Osteoblast (primary cell): ENCODE data around the gene CXCL5. TPM values are rescaled to one million over a fixed set of nuclear protein-coding genes. Genes with fewer than 3 reads are reported as not detected.

Experiments
- DNase-seq: peaks from one replicate; pipeline ENCODE4 v3.0.0; 2011; ENCODE audit warnings: low spot score, mixed read lengths; ENCODE audit not compliant: insufficient read length; ENCODE audit errors: missing footprints
- H2AFZ ChIP-seq: 2 replicates; pipeline ENCODE4 v1.6.0; 2011; ENCODE audit warnings: mild to moderate bottlenecking, low read length
- H3K27ac ChIP-seq: 2 replicates; pipeline ENCODE4 v1.5.1; 2011; ENCODE audit warnings: mild to moderate bottlenecking, low read depth, low read length, moderate library complexity
- H3K27me3 ChIP-seq: 2 replicates; pipeline ENCODE4 v1.6.0; 2012; ENCODE audit warnings: mild to moderate bottlenecking, control low read depth, inconsistent platforms, low read length, moderate library complexity; ENCODE audit not compliant: insufficient read depth
- H3K36me3 ChIP-seq: 2 replicates; pipeline ENCODE4 v1.5.1; 2011; ENCODE audit warnings: mild to moderate bottlenecking, low read length, control low read depth, moderate library complexity; ENCODE audit not compliant: insufficient read depth
- H3K4me1 ChIP-seq: 2 replicates; pipeline ENCODE4 v1.5.1; 2011; ENCODE audit warnings: mild to moderate bottlenecking, low read length, control low read depth, moderate library complexity; ENCODE audit not compliant: insufficient read depth
- H3K4me2 ChIP-seq: 2 replicates; pipeline ENCODE4 v1.6.0; 2011; ENCODE audit warnings: mild to moderate bottlenecking, low read length; ENCODE audit not compliant: insufficient read depth
- H3K4me3 ChIP-seq: fragments of 200-600 bp; sonication (generic); 3 replicates; pipeline ENCODE4 v1.5.1; 2012; ENCODE audit warnings: mild to moderate bottlenecking, low read length, inconsistent platforms; ENCODE audit not compliant: insufficient read depth
- H3K79me2 ChIP-seq: 2 replicates; pipeline ENCODE4 v1.6.0; 2012; ENCODE audit warnings: mild to moderate bottlenecking, low read length, control low read depth, inconsistent platforms; ENCODE audit not compliant: insufficient read depth
- H3K9me3 ChIP-seq: 2 replicates; pipeline ENCODE4 v1.5.1; 2011; ENCODE audit warnings: low read depth, low read length, control low read depth
- H4K20me1 ChIP-seq: 2 replicates; pipeline ENCODE4 v1.6.0; 2012; ENCODE audit warnings: mild to moderate bottlenecking, low read length, control low read depth; ENCODE audit not compliant: insufficient read depth
- CTCF ChIP-seq: IDR thresholded peaks from 2 replicates; pipeline ENCODE4 v1.5.1; 2011; ENCODE audit warnings: mild to moderate bottlenecking, low read depth, low read length, moderate library complexity; ENCODE audit errors: extremely low read depth
- total RNA-seq: library from RNA; depleted of rRNA; stranded (reverse); fragments of >200 nt; gene quantifications from 2 replicates; pipeline ENCODE4 v1.2.3, GENCODE V29; 2012

Gene CXCL5
- total RNA-seq, 1 donor: under 0.01 TPM

GRCh38 chr4:74044677-74045076, 46.2 kb upstream of the CXCL5 start:
- Histone ChIP-seq H3K79me2 (no peaks in the 10 kb centered on the region), H3K4me3 (no peak overlapping the region), H3K4me1 (peaks cover 13% of the 10 kb centered on the region), H3K27me3 (no peaks in the 10 kb centered on the region), H4K20me1 (no peaks in the 10 kb centered on the region), H2AFZ (no peak overlapping the region), H3K9me3 (no peaks in the 10 kb centered on the region), H3K4me2 (no peak overlapping the region), H3K36me3 (no peaks in the 10 kb centered on the region), H3K27ac (no peak overlapping the region)
- TF ChIP-seq CTCF: no peak
- peak; percentile 36 for DNase-seq

GRCh38 chr4:74042681-74043080, 44.2 kb upstream of the CXCL5 start:
- no peak for DNase-seq
- no peaks in the 10 kb centered on the region for H3K36me3 ChIP-seq

GRCh38 chr4:74041418-74041817, 42.9 kb upstream of the CXCL5 start:
- H4K20me1 ChIP-seq: no peaks in the 10 kb centered on the region
- no peak for DNase-seq

More at GRCh38 chr4:74042681-74043080, 44.2 kb upstream of the CXCL5 start:
- peaks cover 4% of the 10 kb centered on the region for H3K79me2 ChIP-seq
- no peak overlapping the region for H3K4me2 ChIP-seq
- no peak for TF ChIP-seq CTCF
- H3K4me1 ChIP-seq: peaks cover 23% of the 10 kb centered on the region
- H2AFZ ChIP-seq: no peak overlapping the region
- H3K27ac ChIP-seq: no peak overlapping the region
- H3K9me3 ChIP-seq: no peaks in the 10 kb centered on the region
- no peaks in the 10 kb centered on the region for H3K27me3 ChIP-seq
- H4K20me1 ChIP-seq: no peaks in the 10 kb centered on the region
- H3K4me3 ChIP-seq: no peak overlapping the region

GRCh38 chr4:74039315-74039763, 40.9 kb upstream of the CXCL5 start:
- peaks cover 28% of the 10 kb centered on the region for H3K4me1 ChIP-seq
- H3K4me3 ChIP-seq: peak overlapping the region; percentile 90
- peaks cover 9% of the 10 kb centered on the region for H3K79me2 ChIP-seq
- H3K36me3 ChIP-seq: no peaks in the 10 kb centered on the region
- DNase-seq: peak; percentile 42
- H4K20me1 ChIP-seq: no peaks in the 10 kb centered on the region
- no peaks in the 10 kb centered on the region for H3K9me3 ChIP-seq
- H2AFZ ChIP-seq: peak overlapping the region; percentile 96
- peak overlapping the region; percentile 93 for H3K27ac ChIP-seq
- peak overlapping the region; percentile 94 for H3K4me2 ChIP-seq
- TF ChIP-seq CTCF: no peak
- no peaks in the 10 kb centered on the region for H3K27me3 ChIP-seq

More at GRCh38 chr4:74041418-74041817, 42.9 kb upstream of the CXCL5 start:
- no peak for TF ChIP-seq CTCF
- Histone ChIP-seq H3K36me3 (no peaks in the 10 kb centered on the region), H3K4me2 (no peak overlapping the region), H3K4me3 (no peak overlapping the region), H3K27ac (no peak overlapping the region), H3K27me3 (no peaks in the 10 kb centered on the region), H3K79me2 (peaks cover 9% of the 10 kb centered on the region), H3K4me1 (peaks cover 30% of the 10 kb centered on the region), H2AFZ (no peak overlapping the region), H3K9me3 (no peaks in the 10 kb centered on the region)
